GM19043 (cell line): Measurements from ENCODE around the gene SOX12.
"Not testable (repeated sequence)": the region's sequence is repeated elsewhere in the genome, so short reads cannot be mapped to it uniquely, and the experiment has no call there.

Source experiments
- ATAC-seq: cut with Tn5 transposase; IDR thresholded peaks from one replicate; pipeline ENCODE4 v1.9.1; 2021; ENCODE audit warnings: low read depth; ENCODE audit not compliant: unreplicated experiment

The SOX12 gene

DNA sequence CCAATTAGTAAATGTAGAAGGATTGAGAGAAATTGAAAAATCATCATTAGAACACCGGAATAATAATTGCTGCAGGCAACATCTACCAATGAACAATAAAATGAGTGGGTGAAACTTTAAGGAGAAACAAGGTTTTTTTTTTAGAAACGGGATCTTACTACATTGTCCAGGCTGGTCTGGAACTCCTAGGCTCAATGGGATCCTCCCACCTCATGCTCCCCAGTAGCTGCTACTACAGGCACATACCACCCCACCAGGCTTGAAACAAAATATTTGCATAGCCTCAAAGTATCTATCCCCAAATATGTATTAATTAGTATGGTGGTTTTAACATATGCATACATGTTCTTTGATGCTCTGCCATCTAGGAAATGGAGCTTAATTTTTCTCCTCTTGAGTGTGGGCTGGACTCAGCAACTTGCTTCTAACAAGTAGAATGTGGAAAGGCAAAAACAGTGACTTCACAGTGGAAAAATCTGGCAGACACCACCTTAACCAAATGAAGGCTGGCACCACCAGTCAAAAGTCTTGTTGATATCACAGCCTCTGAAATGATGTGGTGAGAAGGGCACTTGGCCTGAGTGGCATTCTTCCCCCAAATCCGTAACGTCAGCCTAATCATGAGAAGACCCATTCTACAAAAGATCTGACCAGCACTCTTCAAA is 33.7 kb downstream of the SOX12 start:
- ATAC-seq, result no peak

DNA sequence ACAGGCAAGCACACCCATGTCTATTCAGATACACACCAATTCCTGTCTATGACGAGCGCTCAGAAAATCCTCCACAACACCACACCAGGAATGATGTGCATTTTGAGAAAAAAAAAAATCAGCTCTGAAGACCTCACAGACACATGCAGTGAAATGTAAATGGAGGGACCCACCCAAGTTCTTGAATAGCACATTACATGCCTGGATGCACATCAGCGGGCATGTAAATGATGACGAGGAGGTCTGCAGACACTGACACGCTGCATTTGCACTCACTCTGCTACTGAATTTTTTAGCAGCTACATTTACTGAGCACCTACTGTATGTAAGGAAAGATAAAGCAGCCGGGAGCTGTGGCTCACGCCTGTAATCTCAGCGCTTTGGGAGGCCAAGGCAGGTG is 36.2 kb downstream of the SOX12 start:
- no peak for ATAC-seq

DNA sequence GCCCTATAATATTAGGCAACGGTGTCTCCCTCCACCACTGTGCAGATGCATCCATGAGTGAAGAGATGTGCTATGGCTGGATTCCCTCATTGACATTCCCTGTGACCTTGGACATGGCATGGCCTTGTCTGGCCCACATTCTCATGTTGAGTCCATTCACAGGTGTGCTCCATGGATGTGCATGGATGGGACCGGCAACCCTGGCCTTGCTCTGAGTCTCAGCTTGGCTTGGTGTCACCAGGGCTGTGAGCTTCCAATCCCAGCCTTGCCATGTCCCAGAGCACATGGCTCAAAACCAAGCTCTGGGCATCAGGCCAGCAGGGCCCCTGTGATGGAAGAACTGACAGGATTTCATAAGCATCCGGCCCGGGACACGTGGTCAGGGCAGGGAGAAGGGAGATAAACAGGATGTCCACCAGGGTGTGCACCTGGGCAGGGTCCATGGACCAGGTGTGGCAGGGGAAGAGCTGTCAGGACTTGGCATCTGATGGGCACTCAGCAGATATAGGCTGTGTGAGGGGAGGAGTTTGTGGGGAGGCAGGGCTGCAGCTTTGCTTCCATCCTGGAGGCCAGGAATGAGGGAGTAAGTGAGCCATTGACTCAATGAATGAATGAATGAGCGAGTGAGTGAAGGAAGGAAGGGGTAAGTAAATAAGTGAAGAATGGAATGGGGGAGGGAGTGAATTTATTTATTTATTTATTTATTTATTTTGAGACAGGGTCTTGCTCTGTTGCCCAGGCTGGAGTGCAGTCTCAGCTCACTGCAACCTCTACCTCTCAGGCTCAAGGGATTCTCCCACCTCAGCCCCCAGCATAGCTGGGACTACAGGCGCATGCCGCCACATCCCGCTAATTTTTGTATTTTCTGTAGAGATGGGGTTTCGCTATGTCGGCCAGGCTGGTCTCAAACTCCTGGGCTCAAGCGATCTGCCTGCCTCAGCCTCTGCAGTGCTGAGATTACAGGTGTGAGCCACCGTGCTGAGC is 37.2 kb downstream of the SOX12 start:
- no peak for ATAC-seq

DNA sequence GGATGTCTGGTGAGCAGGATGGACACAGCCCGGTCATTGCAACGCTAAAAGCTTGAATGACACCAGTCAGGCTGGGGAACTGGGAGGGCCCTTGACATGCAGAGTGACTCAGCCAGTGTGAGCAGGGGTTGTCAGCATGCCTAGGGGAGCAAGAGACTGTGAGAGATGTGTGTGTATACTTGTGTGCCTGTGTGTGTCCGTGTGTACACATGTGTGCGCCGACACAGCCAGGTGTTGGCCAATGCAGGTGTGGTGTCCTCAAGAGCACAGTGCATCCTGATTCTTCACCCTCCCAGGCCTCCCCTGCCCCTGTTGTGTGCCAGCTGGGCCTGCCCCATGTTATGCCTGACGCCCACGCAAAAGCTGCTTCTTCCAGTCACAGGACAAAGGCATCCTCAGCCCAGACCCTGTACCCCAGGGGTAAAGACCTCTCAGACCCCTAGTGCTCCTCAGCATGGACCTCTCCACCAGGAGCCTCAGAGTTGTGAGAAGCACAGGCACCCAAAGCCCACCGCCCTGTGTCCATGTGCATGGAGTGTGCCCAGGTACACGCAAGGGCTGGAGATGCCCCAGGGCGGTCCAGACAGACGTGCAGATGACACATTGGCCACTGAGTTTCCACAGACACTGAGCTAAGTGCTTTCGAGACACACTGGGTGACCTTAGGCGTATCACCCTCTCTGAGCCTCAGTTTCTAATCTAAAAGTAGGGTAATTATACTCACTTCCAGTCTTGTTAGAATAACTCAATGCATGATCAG is 38.1 kb downstream of the SOX12 start:
- no peak for ATAC-seq

DNA sequence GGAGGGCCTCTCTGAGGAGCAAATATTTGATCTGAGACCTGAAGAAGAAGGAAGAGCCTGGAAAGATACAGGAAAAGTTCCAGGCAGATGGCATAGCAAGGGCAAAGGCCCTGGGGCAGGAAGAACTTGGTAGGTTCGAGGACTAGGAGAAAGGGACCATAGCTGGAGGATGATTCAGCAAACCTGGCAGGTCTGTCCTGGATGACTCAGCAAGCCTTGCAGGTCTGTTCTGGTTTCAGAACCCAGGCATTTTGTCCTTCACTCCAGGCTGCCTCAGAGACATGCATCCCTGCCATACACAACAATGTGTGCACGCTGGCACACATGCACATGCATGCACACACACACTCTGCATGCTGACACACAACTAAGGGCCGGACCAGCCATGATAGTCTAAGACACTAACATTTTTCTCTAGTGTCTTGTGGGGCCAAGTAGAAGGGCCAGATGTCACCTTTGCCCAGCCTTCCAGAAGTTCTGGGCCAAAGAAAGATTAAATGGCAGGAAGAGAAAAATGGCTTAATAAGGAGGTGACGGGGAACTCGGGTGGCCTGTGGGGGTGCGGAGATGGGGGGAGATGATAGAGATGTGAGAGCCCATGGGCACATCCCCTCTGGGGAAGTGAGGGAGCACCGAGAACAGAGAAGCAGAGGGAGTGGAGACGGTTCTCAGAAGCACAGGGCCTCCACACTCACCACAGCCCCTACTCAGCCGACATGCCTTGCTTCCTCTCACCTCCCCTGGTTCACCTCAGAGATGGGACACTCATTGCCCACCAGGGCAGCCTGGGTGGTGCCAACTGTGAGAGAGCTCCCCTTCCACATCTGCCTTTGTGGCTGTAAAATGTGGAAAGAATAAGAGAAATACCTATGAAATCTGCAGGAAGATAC is 39.8 kb downstream of the SOX12 start:
- ATAC-seq, result no peak

DNA sequence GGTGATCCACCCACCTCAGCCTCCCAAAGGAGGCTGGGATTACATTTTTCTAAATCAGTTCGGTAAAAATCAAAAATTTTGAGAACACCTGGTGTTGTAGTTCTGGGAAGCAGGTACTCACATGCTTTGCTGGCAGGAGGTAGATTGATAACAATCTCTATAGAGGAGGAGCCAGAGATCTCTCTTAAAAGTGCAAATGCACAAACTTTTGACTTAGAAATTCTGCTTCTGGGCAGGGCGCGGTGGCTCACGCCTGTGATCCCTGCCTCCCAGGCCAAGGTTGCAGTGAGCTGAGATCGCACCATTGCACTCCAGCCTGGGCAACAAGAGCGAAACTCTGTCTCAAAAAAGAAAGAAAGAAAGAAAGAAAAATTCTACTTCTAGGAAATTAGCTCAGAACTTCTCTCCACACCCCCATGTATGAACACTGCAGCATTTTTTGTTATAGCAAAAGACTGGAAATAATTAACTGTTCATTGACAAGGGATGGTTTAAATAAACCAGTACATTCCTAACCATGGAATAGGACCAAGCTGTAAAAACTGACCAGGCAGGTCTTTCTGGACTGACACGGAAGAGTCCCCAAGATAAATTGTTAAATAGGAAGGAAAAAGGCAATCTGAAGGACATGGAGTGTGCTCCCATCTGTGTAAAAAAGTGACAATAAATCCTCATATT is 40.8 kb downstream of the SOX12 start:
- no peak for ATAC-seq

DNA sequence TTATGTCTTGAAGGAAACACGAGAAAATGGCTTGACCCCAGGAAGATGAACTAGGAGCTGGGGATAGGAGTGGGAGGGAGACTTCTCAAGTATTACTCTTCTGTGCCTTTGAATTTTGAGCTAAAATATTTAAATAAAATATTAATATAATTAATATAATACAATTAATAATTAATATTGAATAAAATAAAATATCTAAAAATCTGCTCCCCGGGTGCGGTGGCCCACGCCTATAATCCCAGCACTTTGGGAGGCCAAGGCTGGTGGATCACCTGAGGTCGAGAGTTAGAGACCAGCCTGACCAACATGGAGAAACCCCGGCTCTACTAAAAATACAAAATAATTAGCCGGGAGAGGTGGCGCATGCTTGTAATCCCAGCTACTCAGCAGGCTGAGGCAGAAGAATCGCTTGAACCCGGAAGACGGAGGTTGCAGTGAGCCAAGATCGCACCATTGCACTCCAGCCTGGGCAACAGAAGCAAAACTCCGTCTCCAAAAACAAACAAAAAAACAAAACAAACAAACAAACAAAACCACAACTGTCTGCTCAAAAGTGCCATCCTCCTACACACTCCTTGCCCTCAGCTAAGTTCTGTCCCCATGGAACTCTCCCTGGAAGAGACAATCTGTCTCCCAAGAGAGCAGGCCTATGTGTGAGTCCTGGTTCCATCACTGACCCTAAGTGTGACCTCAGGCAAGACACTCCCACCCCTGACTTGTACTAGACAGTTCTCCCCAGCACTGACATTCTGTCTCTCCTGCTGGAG is 41.5 kb downstream of the SOX12 start:
- no peak for ATAC-seq

DNA sequence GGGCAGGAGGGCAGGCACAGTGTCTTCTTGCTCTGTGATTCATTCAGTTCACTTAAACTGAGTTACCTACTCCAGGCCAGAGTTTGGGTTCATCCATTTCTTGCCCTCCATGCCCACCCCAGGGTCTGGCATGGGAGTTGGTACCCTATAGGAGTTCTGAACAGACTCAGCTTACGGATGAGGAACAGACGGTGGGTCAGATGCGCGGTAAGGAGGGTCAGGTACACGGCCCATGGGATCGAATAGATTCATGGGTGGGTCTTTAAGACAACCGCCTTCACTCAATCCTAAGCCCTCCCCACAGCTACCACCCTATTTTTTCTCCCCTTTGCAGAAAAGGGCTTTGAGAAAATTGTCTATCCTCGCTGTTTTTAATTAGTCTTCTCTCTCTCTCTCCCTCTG is 42.1 kb downstream of the SOX12 start:
- no peak for ATAC-seq

DNA sequence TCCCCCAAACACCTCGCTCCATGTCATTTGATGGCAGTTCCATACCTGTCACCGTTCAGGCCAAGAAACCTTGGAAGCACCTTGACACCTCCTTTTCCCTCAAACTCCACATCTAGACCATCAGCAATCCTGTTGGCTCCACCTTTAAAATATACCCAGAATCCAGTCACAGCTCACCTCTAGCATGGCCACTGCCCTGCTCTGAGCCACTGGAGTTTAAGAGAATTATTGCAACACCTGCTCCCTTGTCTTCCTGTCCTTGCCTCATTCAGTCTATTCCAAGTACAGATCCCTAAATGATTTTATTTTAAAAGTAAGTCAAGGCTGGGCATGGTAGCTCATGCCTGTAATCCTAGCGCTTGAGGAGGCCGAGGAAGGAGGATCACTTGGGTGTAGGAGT is 43.6 kb downstream of the SOX12 start:
- no peak for ATAC-seq

DNA sequence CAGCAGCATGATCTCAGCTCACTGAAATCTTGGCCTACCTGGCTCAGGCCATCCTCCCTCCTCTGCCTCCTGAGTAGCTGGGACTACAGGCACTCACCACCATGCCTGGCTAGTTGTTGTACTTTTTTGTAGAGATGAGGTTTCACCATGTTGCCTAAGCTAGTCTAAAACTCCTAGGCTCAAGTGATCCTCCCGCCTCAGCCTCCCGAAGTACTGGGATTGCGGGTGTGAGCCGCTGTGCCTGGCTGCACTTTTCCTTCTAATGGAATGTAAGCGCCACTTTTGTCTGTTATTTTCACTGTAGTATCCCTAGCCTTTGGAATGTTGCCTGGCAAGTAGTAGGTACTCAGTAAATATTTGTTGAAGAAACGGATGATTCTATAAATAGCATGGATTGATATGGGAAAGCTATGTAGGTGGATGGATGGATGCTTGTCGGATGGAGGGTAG is 44.8 kb downstream of the SOX12 start:
- no peak for ATAC-seq

DNA sequence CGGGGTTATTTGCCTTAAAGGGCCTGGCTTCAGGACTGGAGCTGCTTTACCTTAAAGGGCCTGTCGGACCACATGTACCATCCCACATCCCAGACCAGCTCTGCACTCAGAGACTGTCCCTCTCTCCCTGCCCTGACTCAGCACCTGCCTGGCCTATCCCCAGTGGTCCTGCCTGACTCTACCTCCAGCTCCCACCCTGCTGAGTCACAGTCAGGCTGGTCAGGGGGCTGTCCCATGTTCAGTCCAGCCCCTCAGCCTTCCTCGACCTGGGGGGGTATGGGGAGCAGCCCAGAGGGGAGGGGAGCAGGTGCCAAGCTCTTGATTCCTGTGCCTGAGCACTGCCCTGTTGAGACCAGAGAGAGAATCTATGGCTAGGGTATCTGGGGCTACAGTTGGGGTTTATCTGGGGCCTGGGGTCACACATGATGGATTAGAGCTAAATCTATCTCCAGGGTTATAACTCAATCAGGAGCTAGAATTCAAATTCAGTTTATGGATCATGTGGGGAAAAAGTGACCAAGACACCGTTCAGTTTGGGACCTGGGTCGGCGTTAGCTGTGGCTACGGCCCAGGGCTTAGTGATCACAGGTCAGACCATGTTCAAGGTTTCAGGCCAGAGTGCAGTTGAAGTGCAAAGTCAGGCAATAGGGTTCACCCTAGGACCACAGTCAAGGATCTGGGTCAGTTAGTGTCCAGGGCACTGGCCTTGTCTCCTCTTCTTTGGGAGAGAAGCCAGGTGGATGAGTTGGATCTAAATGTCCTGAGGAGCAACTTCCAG is 45.8 kb downstream of the SOX12 start:
- no peak for ATAC-seq

DNA sequence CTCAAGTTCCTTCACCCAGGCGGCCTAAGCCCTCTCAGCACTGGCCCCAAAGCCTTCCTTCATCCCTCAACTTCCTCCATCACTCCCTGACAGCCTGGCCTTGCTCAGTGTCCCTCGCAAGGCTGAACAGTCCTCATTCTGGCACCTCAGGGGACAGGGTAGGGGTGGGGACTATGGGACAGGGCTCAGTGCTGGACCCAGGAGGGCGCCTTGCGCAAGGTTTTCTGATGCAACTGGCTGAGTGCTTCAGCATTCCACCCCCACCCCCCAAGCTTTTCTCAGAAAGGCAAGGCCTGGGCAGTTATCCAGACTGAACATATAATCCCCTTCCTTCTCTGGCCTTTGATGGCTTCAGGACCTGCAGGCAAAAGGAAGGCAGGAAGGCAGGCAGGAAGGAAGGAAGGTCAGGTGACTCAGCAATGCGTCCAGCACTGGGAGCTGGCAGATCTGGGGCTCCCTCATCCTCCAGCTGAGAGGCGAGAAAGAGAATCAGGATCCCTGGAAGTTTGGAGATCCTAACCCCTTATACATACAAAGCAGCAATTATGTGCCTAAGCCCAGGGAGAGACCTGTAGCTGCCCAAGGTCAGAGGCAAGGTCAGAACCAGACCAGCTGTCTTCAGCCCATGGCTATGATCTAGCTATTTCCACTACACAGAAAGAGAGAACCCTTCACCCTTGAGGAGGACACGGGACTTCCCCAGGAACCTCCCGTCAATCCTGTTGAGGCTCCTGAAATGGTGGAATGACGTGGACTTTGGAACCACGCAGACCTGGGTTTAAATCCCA is 46.6 kb downstream of the SOX12 start:
- ATAC-seq, result no peak

DNA sequence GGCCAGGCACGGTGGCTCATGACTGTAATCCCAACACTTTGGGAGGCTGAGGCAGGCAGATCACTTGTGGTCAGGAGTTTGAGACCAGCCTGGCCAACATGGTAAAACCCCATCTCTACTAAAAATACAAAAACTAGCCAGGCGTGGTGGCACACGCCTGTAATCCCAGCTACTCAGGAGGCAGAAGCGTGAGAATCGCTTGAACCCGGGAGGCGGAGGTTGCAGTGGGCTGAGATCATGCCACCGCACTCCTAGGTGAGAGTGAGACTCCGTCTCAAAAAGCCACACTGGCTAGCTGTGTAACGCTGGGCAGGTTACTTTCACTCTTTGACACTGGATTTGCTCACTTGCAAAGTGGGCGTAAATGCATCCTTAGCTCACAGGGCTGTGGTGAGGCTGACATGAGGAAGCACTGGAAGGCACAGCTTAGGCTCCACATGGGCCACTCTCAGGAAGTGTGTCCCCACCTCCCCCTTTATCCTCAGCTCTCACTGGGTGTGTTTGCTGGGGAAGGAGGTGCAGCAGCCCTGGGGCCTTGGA is 47.3 kb downstream of the SOX12 start:
- not testable (repeated sequence) for ATAC-seq

DNA sequence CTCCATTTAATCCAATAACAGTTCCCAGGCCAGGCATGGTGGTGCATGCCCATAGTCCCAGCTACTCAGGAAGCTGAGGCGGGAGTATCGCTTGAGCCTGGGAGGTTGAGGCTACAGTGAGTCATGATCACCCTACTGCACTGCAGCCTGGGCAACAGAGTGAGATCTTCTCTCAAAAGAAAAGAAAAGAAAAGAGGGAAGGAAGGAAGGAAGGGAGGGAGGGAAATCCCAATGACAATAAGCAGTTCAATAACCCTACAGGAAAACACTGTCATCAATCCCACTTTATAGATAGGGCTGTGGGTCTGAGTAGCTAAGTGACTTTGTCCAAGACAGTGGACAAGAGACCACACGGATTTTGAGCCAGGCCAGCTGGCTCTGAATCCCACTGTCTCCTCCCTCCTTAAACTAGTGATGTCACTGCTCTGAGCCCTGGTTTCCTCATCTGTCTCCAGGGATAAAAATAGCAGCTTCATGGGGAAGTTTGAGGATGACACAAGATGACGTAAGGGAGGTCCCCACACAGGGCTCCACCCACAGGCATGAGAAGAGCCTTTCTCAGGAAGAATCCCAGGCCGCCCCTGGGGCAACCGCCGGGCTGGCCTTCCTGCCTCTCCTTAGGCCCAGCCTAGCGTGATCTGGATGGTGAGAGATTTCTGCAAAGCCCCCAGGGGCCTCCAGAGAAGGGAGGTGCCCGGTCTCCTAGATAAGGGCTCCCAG is 48.0 kb downstream of the SOX12 start:
- no peak for ATAC-seq

DNA sequence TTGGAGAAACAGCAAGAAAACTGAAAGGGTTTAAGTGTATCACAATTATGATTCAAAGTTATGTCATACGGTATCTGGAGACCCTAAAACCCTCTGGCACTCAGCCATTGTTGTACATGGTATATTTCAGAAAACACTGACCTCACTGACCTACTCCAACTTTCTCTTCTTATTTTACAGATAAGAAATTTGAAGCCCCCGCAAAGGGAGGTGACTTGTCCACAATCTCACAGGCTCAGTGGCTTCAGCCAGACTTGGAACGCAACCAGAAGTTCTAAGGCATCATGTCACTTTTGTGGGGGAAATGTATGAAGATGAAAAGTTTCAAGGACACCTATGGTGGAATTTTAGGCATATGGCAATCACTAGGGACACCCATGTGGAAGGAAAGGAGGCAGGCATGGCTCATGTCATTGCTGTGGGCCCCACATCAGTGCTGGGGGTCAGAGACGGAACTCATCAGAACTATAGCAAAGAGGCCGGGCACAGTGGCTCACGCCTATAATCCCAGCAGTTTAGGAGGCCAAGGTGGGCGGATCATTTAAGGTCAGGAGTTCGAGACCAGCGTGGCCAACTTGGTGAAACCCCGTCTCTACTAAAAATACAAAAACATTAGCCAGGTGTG is 50.0 kb downstream of the SOX12 start:
- ATAC-seq, result no peak

DNA sequence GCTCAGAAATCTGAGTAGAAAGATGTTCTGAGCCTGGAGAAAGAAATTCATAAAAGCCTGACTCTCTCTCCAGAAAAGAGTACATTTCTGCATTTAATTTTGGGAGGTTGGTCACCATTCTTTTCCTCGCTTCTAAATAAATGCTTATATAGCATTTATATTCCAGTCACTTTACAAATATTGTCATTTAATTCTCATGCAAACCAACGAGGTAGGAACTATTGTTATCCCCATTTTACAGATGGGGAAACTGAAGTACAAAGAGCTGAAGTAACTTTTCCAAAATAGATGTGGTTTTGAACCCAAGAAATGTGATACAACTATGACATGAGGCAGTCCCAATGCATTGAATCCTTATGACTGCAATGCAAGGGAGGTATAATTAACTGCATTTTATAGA is 50.7 kb downstream of the SOX12 start:
- ATAC-seq, result no peak
